Prostate gland (tissue), 2 donors: Measurements from ENCODE around the gene CDH13.

Experiments
- CTCF ChIP-seq, 4 experiments: fragments of 200-600 bp in 2 of 4; fragments of 450-650 bp in 2 of 4; sonication (generic) in 2 of 4; IDR thresholded peaks; 1 replicate in 3 of 4; 2 replicates in 1 of 4; pipeline ENCODE4 v1.5.1; 2016 to 2019; ENCODE audit warnings: antibody characterized with exemption in 4 of 4, mild to moderate bottlenecking in 2 of 4, moderate library complexity in 2 of 4
- POLR2A ChIP-seq: fragments of 450-650 bp; IDR thresholded peaks from one replicate; pipeline ENCODE4 v1.6.1; 2016; ENCODE audit warnings: antibody characterized with exemption, mild to moderate bottlenecking
- POLR2AphosphoS5 ChIP-seq: sonication (generic); formaldehyde crosslinking; IDR thresholded peaks from one replicate; pipeline ENCODE4 v1.6.1; 2017; ENCODE audit warnings: antibody characterized with exemption

- TF ChIP-seq CTCF (IDR thresholded peaks at IDR 0.05) (no peak), POLR2A (no peak), POLR2AphosphoS5 (no peak)
Observed at GRCh38 chr16:83308414-83308813, 681.6 kb downstream of the CDH13 start.
